T-helper 2 cell treated with Interferon-gamma antibody and Interleukin-4, amounts not matched to agents 5 μg/mL and 100 μg/mL, for 36 hours (primary cell): ENCODE data around the gene CRPPA.
"Not testable (repeated sequence)": the region's sequence is repeated elsewhere in the genome, so short reads cannot be mapped to it uniquely, and the experiment has no call there.

Experiments
- DNase-seq: peaks from one replicate; pipeline ENCODE4 v3.0.0; 2021; ENCODE audit warnings: low spot score
- H3K27ac Mint-ChIP-seq: one replicate; pipeline ENCODE4 v1.8.0; 2021; ENCODE audit warnings: mild to moderate bottlenecking, mixed read lengths
- H3K27me3 Mint-ChIP-seq: one replicate; pipeline ENCODE4 v1.8.0; 2021; ENCODE audit warnings: low read depth, mixed read lengths
- H3K36me3 Mint-ChIP-seq: one replicate; pipeline ENCODE4 v1.8.0; 2021; ENCODE audit warnings: low read depth, mixed read lengths
- H3K4me1 Mint-ChIP-seq: one replicate; pipeline ENCODE4 v1.8.0; 2021; ENCODE audit warnings: low read depth, mixed read lengths
- H3K4me3 Mint-ChIP-seq: one replicate; pipeline ENCODE4 v1.8.0; 2022; ENCODE audit warnings: mild to moderate bottlenecking, moderate library complexity, mixed read lengths
- H3K9me3 Mint-ChIP-seq: one replicate; pipeline ENCODE4 v1.8.0; 2021; ENCODE audit warnings: mixed read lengths

CRPPA gene

DNA sequence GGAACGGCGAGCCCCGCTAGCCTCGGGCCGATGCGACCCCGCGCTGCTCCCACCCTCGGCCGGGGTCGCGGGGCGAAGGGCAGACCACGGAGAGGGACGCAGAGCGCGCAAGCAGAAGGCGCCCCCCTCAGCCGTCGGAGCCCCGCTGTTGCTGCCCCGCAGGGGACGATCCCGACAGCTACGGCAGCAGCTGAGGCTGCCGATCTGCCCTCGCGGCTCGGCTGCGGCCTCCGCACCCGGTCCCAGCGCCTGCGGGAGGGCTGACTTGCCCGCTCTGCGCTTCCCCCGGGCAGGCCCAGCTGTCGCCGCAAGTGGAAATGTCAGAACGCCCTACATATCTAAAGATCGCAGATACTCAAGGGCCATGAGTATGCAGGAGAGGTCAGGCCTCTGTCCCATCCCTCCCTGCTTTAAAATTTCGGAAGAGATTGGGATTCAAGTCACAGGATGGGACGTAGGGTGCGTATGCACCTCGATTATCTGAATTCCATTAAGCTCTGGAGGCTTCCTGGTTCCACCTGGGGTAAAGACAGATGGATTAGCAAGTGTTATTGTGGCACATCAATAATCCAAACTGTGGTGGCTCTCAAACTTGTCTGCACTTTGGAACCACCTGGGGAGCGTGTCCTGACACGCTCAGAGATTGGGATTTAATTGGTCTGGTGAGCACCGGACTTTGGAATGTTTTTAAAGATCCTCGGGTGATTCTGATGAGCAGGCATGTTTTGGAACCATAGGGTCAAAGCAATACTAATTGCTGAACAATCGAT lies at the start of gene CRPPA:
CRPPA (minus strand) TSS at position 206 of the 770 bp plus-strand sequence. CDS start 216 bp downstream, outside the sequence.
- H3K4me3 Mint-ChIP-seq, result peak within 1 kb of the TSS; percentile 87
- peak within 1 kb of the TSS; percentile 93 for H3K27ac Mint-ChIP-seq
- DNase-seq, result no peak
- peaks cover 27% of the 10 kb centered on the region for H3K4me1 Mint-ChIP-seq
- H3K9me3 Mint-ChIP-seq, result peaks cover 7% of the 10 kb centered on the region
- peaks cover 4% of the 10 kb centered on the region for H3K27me3 Mint-ChIP-seq
- peaks cover 3% of the 10 kb centered on the region for H3K36me3 Mint-ChIP-seq

DNA sequence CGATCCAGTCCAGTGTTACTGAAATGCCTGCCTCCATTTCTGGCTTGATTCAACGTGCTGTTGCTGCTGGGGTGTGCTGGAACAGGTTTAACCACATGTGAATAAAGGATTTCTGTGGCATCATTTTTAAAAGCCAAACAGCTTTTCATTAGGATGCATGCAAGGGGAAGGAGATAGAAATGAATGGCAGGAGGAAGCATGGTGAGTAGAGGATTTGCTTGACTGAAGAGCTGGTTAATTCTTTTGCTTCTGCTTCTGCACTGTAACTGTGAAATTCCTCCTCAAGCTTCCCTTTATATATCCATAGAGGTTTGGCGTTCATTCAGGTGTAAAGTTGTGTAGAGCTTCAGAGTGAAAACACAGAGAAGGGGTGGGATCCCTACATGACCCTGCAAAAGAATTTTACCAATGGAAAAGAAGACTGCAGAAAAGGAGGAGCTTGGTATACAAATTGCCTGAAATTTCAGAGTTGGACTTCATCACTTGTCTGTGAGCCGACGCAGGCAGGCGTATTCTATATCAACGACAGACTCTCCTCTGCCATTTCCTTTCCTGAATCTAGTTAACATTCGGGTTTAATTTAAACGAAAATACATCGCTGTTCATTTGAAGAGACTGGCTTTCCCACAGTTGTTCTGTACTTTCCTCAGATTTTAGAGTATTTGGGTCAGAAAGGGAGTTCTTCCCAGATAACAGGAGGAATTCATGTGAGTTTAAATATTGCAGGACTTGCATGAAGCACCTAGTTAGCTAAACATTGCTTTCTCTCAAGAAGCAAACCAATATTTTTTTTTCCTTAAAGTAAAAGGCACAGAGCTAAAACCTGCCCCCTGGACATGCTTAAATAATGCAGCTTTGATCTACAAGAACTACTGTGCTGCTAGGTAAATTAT lies 44.4 kb upstream of the CRPPA start, which contains the start of gene SOSTDC1:
SOSTDC1 (minus strand) TSS at position 270 of the 893 bp plus-strand sequence; CDS start at position 200, 70 bp downstream.
- peaks cover 1% of the 10 kb centered on the region for H3K4me1 Mint-ChIP-seq
- no peaks in the 10 kb centered on the region for H3K36me3 Mint-ChIP-seq
- no peak for DNase-seq
- no peaks in the 10 kb centered on the region for H3K9me3 Mint-ChIP-seq
- peaks cover 21% of the 10 kb centered on the region for H3K27me3 Mint-ChIP-seq
- no peak within 1 kb of the TSS for H3K4me3 Mint-ChIP-seq
- H3K27ac Mint-ChIP-seq, result no peak within 1 kb of the TSS

DNA sequence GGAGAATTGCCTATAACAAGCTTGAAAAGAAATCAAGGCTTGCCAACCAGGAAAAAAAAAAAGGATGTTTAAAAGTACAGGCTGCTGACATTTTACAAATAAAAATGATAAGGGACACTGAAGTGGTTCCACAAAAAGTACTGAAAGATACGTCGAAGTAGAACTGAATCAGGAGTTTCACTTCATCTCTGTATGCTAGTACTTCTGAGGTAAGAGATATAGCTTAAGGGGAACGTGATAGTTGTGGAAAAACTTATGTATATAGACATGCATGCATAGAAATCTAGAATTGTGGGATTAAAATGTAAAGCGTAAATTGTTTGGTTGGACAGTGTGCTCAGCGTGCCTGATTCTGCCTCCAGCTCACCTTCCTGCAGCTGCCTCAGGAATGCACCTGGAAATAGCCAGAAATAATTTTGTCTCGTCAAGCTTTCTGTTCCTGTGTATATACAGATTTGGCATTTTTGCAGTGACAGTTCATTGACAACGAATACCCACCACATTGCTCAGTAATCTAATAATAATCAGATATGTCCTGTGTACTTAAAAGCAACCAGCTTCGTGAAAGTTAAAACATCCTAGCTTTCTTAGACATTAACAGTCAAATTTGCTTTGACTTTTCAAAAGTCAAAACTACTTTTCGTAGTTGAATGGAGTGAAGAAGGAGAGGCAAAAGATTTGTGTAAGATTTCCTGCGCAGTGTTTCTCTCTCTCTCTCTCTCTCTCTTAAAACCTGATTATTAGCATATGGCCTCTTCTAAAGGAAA lies 42.8 kb upstream of the CRPPA start:
- no peak overlapping the region for H3K4me3 Mint-ChIP-seq

DNA sequence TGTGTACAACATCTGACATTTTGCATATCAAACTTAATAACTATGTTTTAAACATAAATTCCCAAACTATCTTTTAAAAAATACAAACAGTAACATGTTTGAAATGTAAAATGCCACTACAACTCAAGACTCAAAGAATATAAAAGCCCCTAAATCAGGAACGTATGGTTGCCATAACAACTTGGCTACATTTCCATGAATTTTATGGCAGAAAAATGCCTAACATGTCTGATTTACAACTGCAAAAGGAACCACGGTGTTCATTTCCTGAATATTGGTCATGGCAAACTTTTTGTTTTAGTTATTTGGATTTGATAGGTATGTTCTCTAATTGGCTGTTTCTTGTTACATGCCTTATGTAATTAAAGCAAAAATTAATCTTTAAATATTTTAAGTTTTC lies 42.2 kb upstream of the CRPPA start:
- Mint-ChIP-seq H3K9me3 (no peaks in the 10 kb centered on the region), H3K4me1 (peaks cover 1% of the 10 kb centered on the region), H3K27me3 (peaks cover 21% of the 10 kb centered on the region), H3K4me3 (no peak overlapping the region), H3K27ac (no peak overlapping the region), H3K36me3 (no peaks in the 10 kb centered on the region)
- DNase-seq, result no peak

More for the DNA sequence above, 42.8 kb upstream of the CRPPA start:
- no peaks in the 10 kb centered on the region for H3K9me3 Mint-ChIP-seq
- peaks cover 1% of the 10 kb centered on the region for H3K4me1 Mint-ChIP-seq
- DNase-seq, result no peak
- no peaks in the 10 kb centered on the region for H3K36me3 Mint-ChIP-seq
- no peak overlapping the region for H3K27ac Mint-ChIP-seq
- peaks cover 21% of the 10 kb centered on the region for H3K27me3 Mint-ChIP-seq

DNA sequence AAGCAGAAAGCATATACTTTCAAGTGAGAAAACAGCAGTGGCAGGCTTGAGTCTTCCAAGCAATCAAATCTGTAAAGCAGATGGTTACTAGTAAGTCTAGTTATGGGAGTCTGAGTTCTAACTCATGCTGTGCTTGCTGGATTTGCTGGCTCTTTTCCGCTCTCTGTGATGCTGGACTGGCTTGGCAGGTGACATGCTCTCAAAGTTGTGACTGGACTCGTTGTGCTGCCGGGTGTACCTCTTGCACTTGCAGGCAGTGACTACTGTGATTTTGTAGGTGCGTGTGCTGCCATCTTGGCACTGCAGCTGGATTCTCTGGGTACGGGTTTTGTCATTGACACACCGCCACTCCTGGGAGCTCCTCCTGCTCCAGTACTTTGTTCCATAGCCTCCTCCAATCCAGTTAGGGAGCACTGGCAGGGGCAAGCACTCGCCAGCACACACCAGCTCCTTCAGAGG lies 41.1 kb upstream of the CRPPA start:
- Mint-ChIP-seq H3K9me3 (no peaks in the 10 kb centered on the region), H3K27ac (no peak overlapping the region), H3K27me3 (peaks cover 20% of the 10 kb centered on the region), H3K4me3 (no peak overlapping the region), H3K4me1 (peaks cover 1% of the 10 kb centered on the region), H3K36me3 (no peaks in the 10 kb centered on the region)
- no peak for DNase-seq

DNA sequence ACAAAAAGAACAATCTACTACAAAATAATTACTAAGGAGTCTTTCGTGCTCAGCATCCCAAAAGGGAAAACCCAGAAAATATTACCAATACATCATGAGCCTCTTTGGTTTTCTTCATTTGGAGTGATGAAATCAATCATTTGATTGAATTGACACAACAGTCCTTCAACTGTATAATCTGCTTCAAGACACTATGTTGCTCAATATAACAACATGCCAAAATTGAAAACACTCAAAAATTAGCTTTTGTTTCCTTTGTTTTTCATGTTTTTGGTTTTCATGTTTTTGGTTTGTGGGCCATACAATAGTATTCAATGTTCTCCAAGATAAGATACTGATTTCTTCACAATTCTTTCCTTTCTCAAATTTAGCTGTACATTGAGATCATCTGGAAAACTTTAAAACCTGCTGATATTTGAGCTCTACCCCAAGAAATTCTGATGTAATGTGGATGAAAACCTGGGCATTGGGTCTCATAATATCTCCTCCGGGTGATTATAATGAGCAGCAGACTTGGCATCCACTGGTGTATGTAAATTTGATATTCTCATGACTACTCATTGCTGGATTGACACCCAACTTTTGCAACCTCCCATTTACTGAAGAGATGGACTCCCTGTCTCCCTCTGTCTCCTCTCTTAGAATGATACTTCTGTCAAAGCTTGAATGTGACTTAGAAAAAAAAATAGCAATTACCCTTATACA lies 39.6 kb upstream of the CRPPA start:
- H3K4me3 Mint-ChIP-seq, result no peak overlapping the region
- no peak for DNase-seq
- H3K36me3 Mint-ChIP-seq, result no peaks in the 10 kb centered on the region
- H3K9me3 Mint-ChIP-seq, result no peaks in the 10 kb centered on the region
- H3K27ac Mint-ChIP-seq, result no peak overlapping the region
- peaks cover 1% of the 10 kb centered on the region for H3K4me1 Mint-ChIP-seq
- peaks cover 16% of the 10 kb centered on the region for H3K27me3 Mint-ChIP-seq

DNA sequence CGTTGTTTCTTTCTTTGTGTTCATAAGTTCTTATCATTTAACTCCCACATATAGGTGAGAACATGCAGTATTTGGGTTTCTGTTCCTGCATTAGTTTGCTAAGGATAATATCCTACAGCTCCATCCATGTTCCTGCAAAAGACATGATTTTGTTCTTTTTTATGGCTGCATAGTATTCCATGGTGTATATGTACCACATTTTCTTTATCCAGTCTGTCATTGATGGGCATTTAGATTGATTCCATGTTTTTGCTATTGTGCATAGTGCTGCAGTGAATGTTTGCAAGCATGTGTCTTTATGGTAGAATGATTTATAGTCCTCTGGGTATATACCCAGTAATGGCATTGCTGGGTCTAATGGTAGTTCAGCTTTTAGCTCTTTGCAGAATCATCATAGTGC lies 35.0 kb upstream of the CRPPA start:
- H3K9me3 Mint-ChIP-seq, H3K27ac Mint-ChIP-seq, H3K4me1 Mint-ChIP-seq, DNase-seq, H3K36me3 Mint-ChIP-seq, H3K27me3 Mint-ChIP-seq, H3K4me3 Mint-ChIP-seq: not testable (repeated sequence)

DNA sequence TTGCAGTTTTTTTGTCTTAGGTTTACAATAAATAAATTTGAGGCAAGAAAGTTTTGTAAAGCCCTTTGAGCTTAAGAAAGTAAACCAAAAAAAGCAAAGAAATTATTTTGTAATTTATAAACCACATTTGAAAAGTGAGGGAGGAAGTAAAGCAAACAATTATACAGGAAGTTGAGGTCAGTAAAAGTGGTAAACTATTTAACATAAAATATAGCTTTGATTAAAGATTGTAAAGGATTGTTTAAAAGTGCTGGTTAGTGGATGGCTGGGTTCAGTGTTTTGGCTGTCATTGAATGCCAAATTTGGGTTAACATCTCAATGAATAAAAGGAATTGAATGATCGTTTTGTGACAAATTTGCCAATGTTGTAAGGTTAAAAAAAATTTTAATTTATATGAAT lies 34.3 kb upstream of the CRPPA start:
- H3K4me3 Mint-ChIP-seq, result no peak overlapping the region
- no peaks in the 10 kb centered on the region for H3K36me3 Mint-ChIP-seq
- no peak overlapping the region for H3K27ac Mint-ChIP-seq

DNA sequence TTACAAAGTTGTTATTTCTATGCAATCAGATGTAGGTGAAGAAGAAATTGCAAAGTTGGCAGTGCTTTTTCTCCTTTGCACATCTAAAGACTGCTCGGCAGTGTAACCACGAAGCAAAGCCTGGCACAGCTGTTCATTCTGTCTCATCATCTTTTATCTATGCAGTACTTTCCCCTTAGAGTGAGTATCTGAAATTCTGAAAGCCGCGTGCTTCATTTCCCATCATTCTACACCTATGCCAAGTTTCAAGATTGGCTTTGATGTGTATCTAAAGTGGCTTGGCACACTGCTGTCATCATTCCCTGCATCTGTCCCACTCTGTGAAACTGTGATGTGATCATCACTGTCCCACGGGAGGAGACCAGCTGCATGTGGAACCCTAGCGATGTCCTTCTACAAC lies 29.0 kb upstream of the CRPPA start:
- Mint-ChIP-seq H3K9me3 (no peaks in the 10 kb centered on the region), H3K27me3 (peaks cover 4% of the 10 kb centered on the region), H3K27ac (no peak overlapping the region), H3K4me1 (peaks cover under 1% of the 10 kb centered on the region), H3K36me3 (no peaks in the 10 kb centered on the region), H3K4me3 (no peak overlapping the region)
- DNase-seq, result no peak

More for the DNA sequence above, 34.3 kb upstream of the CRPPA start:
- peaks cover 2% of the 10 kb centered on the region for H3K27me3 Mint-ChIP-seq
- H3K9me3 Mint-ChIP-seq, result no peaks in the 10 kb centered on the region
- DNase-seq, result no peak
- peaks cover 5% of the 10 kb centered on the region for H3K4me1 Mint-ChIP-seq

DNA sequence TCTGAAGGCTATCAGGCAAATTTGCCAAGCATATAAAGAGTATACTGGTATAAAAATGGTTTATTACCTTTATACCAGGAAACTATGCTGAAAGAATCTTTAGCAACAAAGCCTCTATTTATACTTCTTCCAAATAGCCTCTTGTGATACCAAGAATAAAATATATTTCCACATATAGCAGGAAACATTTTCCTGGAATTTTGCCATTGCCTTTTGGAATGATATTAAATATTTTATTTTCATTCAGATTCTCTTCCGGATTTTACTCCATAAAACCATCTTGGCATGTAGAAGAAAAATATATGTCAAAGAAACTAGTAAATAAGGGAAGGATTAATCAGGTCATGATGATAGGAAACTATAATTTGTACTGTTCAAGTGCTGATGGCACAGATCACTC lies 26.5 kb upstream of the CRPPA start:
- H3K9me3 Mint-ChIP-seq, result no peaks in the 10 kb centered on the region
- H3K4me1 Mint-ChIP-seq, result no peaks in the 10 kb centered on the region
- no peak overlapping the region for H3K4me3 Mint-ChIP-seq
- H3K27ac Mint-ChIP-seq, result no peak overlapping the region
- no peak for DNase-seq
- no peaks in the 10 kb centered on the region for H3K36me3 Mint-ChIP-seq
- peaks cover 4% of the 10 kb centered on the region for H3K27me3 Mint-ChIP-seq

DNA sequence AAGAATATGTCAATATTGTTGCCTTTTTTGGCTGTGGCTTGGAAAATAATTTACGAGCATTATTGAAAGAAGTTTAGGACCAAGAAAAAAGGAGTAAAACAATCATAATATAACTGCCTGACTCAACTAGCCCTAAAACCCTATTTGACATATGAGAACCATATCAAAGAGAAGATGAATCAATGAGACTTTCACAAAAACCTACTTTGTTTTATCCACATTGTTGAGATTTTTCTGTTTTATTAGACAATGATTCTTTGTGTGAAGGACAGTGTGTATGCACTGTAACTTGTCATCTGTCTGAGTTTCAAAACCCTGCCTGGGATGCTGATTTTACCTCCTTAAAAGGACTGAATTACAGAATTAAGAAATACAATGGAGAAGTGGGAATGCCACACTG lies 25.2 kb upstream of the CRPPA start:
- no peak overlapping the region for H3K4me3 Mint-ChIP-seq
- no peaks in the 10 kb centered on the region for H3K9me3 Mint-ChIP-seq
- H3K4me1 Mint-ChIP-seq, result no peaks in the 10 kb centered on the region
- peaks cover 2% of the 10 kb centered on the region for H3K27me3 Mint-ChIP-seq
- H3K27ac Mint-ChIP-seq, result no peak overlapping the region
- no peaks in the 10 kb centered on the region for H3K36me3 Mint-ChIP-seq
- no peak for DNase-seq

DNA sequence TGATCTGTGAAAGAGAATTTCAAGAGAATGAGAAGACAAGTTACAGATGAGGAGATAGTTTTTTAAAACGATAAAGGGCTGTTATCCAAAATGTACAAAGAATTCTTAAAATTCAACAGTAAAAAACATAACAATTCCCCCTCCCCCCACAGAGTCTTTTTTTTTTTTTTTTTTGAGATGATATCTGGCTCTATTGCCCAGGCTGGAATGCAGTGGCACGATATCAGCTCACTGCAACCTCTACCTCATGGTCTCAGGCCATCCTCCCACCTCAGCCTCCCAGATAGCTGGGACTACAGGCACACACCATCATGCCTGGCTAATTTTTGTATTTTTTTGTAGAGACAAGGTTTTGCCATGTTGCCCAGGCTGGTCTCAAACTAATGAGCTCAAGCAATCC lies 22.5 kb upstream of the CRPPA start:
- not testable (repeated sequence) for H3K9me3 Mint-ChIP-seq

DNA sequence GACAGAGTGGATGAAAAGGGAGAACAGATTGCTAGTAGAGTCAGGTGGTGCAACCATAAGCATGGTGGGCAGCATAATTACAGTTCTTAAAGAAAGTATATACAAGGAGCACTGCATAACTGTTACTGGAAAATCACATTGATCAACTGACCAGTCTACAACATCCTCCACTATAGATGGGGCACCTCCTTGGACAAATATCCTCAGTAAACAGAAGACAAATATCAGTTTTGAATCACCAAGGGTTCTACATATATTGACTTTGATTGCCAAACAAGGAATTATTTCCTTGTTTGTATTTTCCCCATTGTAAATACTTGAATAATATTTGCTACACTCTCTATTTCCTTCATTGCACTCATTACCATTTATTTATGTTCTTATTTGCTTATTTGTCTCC lies 17.6 kb upstream of the CRPPA start:
- H3K36me3 Mint-ChIP-seq, result no peaks in the 10 kb centered on the region
- H3K9me3 Mint-ChIP-seq, result no peaks in the 10 kb centered on the region
- no peak overlapping the region for H3K27ac Mint-ChIP-seq
- DNase-seq, result no peak
- H3K27me3 Mint-ChIP-seq, result peaks cover 12% of the 10 kb centered on the region
- no peaks in the 10 kb centered on the region for H3K4me1 Mint-ChIP-seq
- H3K4me3 Mint-ChIP-seq, result no peak overlapping the region

More for the DNA sequence above, 22.5 kb upstream of the CRPPA start:
- H3K36me3 Mint-ChIP-seq, DNase-seq, H3K4me3 Mint-ChIP-seq, H3K4me1 Mint-ChIP-seq, H3K27ac Mint-ChIP-seq, H3K27me3 Mint-ChIP-seq: not testable (repeated sequence)
